ENCODE results near the gene CCNL2.

CCNL2 gene

GRCh38 chr1:1402072-1402900 is 3.2 kb upstream of the CCNL2 start:
- TF ChIP-seq CTCF (IDR thresholded peaks at IDR 0.05): peak; percentile 80

GRCh38 chr1:1401457-1402010 is 2.4 kb upstream of the CCNL2 start:
- no peak for TF ChIP-seq CTCF (IDR thresholded peaks at IDR 0.05)

- no peak for TF ChIP-seq CTCF (IDR thresholded peaks at IDR 0.05)
Measured at GRCh38 chr1:1400576-1401456, 1.7 kb upstream of the CCNL2 start.

- no peak for TF ChIP-seq CTCF (IDR thresholded peaks at IDR 0.05)
Measured at GRCh38 chr1:1399872-1400575, 889 bp upstream of the CCNL2 start.

GRCh38 chr1:1398677-1399186 is 403 bp downstream of the CCNL2 start:
- no peak for TF ChIP-seq CTCF (IDR thresholded peaks at IDR 0.05)

- no peak for TF ChIP-seq CTCF (IDR thresholded peaks at IDR 0.05)
Measured at GRCh38 chr1:1397839-1398523, 1.2 kb downstream of the CCNL2 start.
